NCI-H748 (cell line): ENCODE measurements around the gene ANAPC1.
"Not testable (repeated sequence)": the region's sequence is repeated elsewhere in the genome, so short reads cannot be mapped to it uniquely, and the experiment has no call there.

ENCODE experiments used
- DNase-seq: peaks from one replicate; lab custom pipeline; 2025; ENCODE audit not compliant: unreplicated experiment; lab: John Stamatoyannopoulos, UW

ANAPC1 gene

DNA sequence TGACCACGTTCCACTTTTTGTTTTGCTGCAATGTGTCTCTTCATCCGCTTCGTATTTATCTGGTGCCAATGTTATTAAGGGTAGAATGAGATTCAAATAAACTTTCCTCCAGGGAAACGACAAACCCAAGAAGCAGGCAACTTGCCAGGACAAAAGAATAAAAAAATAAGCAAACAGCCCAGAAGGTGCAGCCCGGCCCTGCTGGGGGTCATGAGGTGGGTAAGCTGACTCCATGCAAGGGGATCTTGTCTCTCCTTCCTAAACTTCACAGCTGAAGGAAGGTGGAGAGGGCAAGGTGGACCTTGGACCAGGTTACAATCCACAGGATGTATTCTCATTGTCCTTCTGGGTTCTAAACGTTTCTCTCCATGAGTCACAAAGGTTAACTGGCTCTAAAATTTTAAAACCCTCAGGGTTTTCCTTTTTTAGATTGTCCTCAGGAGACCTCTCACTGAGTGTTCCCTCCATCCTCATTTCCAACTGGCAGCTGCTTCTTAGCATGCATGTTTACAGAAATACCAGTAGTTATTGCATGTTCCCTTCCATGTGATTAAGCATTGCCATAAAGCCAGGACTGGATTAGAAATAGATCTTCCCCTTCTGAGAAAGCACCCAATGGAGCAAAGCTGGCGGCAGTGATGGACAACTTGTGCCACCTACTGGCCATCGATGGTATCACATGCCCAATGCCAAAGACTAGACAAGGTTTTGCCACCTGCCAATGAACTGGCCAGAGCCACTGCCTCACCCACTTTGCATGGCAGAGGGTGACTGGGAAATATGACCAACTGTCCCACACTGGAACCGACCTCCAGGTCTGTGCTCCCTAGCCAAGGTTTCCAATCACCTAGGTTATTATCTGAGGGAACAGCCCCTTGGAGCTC lies 147.9 kb downstream of the ANAPC1 start:
- DNase-seq: not testable (repeated sequence)

DNA sequence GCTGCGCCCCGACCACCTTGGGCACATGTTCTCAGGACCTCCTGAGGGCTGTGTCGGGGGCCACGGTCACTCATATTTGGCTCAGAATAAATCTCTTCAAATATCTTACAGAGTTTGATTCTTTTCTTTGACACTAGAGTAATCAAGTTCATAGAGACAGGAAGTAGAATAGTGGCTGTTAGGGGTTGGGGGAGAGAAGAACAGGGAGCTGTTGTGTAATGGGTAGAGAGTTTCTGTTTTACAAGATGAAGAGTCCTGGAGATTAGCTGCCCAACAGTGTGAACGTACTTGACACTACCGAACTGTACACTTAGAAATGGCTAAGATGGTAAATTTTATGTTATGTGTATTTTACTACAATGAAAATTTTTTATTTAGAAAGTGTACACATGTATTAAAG lies 148.6 kb downstream of the ANAPC1 start:
- not testable (repeated sequence) for DNase-seq

DNA sequence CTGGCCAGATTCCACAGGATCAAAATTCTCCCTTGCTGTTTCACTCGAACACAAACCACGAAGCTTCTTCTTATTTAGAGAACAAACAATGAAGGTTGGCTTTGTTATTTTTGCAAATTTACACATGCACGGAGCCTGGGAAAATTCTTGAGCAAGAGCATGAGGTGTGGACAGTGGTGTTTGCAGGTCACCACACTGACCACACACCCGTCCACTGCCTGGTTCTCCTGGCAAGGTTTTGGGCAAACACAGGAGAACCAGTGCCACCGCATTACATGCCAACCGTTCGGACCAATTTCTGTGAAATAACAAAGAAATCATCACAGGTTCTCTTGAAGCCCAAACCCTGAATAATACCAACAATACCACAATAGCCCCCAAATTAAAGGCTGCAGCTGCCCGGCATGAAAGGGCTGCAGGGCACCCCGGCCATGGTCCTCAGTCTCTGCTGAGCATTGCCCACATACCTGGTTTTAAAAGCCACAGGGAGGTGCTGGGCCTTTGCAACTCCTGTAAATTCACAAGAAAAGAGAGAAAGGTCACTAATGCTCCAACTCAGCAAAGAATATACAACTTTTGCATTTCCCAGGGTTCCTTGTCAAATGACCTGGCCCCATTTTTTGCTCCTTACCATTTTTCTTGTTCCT lies 154.1 kb downstream of the ANAPC1 start:
- not testable (repeated sequence) for DNase-seq

DNA sequence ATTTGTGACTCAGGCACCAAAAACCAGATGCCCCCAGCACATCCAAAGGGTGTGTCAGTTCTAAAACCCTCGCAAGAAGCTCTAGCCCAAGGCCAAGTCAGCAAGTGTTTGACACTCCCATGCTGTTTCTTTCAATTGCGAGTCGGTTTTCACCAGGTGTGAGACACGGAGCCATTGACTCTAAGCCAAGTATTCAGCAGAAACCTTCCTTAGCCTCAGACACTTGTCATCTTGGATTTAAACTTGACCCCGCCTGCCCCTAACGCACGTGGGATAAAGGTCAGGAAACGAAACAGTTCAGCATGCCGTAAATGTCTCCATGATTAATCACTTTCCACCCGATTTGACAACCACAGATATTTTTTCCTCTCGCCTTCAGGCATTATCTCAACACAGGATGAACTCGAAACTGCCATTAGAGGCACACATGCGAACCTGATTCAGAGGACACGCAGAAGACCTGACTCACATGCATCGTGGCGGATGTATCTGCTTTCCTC lies 156.3 kb downstream of the ANAPC1 start:
- not testable (repeated sequence) for DNase-seq

DNA sequence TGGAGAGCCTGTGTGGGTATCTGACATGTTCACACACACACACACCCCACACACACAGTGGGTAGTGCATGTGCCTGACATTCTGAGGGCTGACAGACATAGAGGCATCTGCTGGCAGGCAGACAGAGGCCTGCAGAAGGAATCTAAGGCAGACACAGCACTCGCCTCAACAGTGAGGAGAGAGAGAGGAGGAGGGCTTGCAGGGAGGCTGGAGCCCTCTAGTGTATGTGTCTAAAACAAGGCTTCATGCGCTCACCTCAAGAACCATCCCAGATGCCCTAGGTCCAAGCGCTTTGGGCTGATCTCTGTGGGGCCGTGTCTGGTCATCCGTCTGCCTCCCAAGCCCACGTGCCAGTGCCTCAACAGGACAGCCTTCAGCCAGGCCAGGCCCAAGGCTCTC lies 158.3 kb downstream of the ANAPC1 start:
- not testable (repeated sequence) for DNase-seq

DNA sequence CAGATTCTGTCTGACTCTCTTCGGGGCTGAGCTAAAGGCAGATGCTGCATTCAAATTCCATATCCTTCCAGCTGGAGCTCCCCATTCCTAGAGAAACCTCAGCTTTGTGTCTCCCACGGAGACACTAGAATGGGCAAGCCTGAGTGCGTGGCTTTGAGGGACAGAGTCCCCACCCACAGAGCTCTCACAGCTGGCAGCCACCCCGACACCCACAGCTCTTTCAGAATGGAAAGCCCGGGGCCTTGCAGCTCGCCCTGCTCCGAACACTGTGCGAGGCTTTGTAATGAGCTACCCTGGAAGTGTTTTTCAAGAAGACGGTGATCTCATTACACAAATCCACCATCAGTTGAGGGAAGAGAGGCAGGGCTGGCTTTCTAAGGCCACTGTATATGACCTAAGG lies 164.4 kb downstream of the ANAPC1 start:
- not testable (repeated sequence) for DNase-seq
